GM12878 (cell line): ENCODE data around the gene ACSF3. TPM values are rescaled to one million over a fixed set of nuclear protein-coding genes. Genes with fewer than 3 reads are reported as not detected.

ENCODE experiments used
- EZH2 ChIP-seq: IDR thresholded peaks from 2 replicates; pipeline ENCODE4 v1.6.1; 2012; ENCODE audit warnings: low read depth, mild to moderate bottlenecking, control low read depth, inconsistent platforms, low read length, borderline replicate concordance; ENCODE audit not compliant: control insufficient read depth
- NFYA ChIP-seq: IDR thresholded peaks from 2 replicates; pipeline ENCODE4 v1.6.1; 2011; ENCODE audit warnings: low read depth, mild to moderate bottlenecking, low read length, improper control_type of control experiment, borderline replicate concordance
- PML ChIP-seq: IDR thresholded peaks from 2 replicates; pipeline ENCODE4 v1.6.1; 2012; ENCODE audit warnings: low read length, inconsistent platforms
- SMAD5 ChIP-seq: IDR thresholded peaks from 2 replicates; pipeline ENCODE4 v1.6.1; 2016; ENCODE audit warnings: antibody characterized with exemption, low read depth
- SREBF1 ChIP-seq: IDR thresholded peaks from 2 replicates; pipeline ENCODE4 v1.6.1; 2012; ENCODE audit warnings: mild to moderate bottlenecking, low read length
- USF1 ChIP-seq: IDR thresholded peaks from 2 replicates; pipeline ENCODE4 v1.6.1; 2011; ENCODE audit warnings: borderline replicate concordance, low read depth, mild to moderate bottlenecking, moderate library complexity, mixed read lengths, low read length; ENCODE audit not compliant: insufficient read depth; ENCODE audit errors: extremely low read length
- ZBTB11 ChIP-seq: fragments of 450-650 bp; formaldehyde crosslinking; IDR thresholded peaks from 2 replicates; pipeline ENCODE4 v1.5.0; 2022; ENCODE audit warnings: mild to moderate bottlenecking, missing genetic modification characterization
- ZNF24 ChIP-seq: fragments of 450-650 bp; IDR thresholded peaks from 2 replicates; pipeline ENCODE4 v1.6.1; 2017; ENCODE audit warnings: antibody characterized with exemption, mild to moderate bottlenecking
- polyA plus RNA-seq, 11 experiments: library from polyadenylated mRNA; depleted of rRNA in 4 of 11; unstranded in 6 of 11; stranded (reverse) in 5 of 11; fragments of >200 nt; fragmentation: Nextera tagmentation in 4 of 11; fragmentation: Illumina TruSeq in 1 of 11; extraction: Ambion mirVana in 4 of 11; extraction: Trizol in 1 of 11; gene quantifications; 1 replicate in 1 of 11; 2 replicates in 10 of 11; pipeline versions ENCODE4 v1.2.1 to v1.2.3, GENCODE V29; 2011 to 2016; ENCODE audit warnings: inconsistent platforms in 2 of 11, missing spikeins in 2 of 11, low read depth in 1 of 11
- total RNA-seq, 4 experiments: library from RNA; depleted of rRNA in 3 of 4; stranded (reverse); fragments of >200 nt in 3 of 4; fragmentation: Illumina TruSeq in 1 of 4; extraction: Trizol in 1 of 4; gene quantifications; 2 replicates each; pipeline versions ENCODE4 v1.2.1 to v1.2.3, GENCODE V29; 2013 to 2021

Gene ACSF3
- total and polyA plus RNA-seq, 10 of the 15 experiments (the other 5 are each of a cell fraction or from before 2014, with no cell fraction given) = 1.0 to 44.4 (median 25.8) TPM

GRCh38 chr16:89049484-89050118 lies 44.1 kb upstream of the ACSF3 start (continued):
- TF ChIP-seq ZBTB11 (CRISPR knock-in tag) (no peak), NFYA (no peak), ZNF24 (no peak), SMAD5 (no peak), PML (no peak), EZH2 (no peak), SREBF1 (no peak), USF1 (no peak)
- TF ChIP-seq, all 136 proteins: peak for 0
